Bladder microvascular endothelial cell (primary cell): ENCODE results near the gene PRRC1. TPM values are rescaled to one million over a fixed set of nuclear protein-coding genes. Genes with fewer than 3 reads are reported as not detected.

ENCODE experiments used
- total RNA-seq: library from RNA; depleted of rRNA; stranded (reverse); fragments of >200 nt; gene quantifications from 2 replicates; pipeline ENCODE4 v1.2.3, GENCODE V29; 2014

PRRC1 gene
- 28.8 and 82.9 TPM in 2 replicates for total RNA-seq

GRCh38 chr5:127517480-127518318, at the start of gene PRRC1:
Gene PRRC1 (plus strand): TSS chr5:127517640. CDS start chr5:127523480, 5,840 bp downstream.

Other genes starting within 250 kb of the PRRC1 start
- gene MEGF10, start 226.8 kb upstream of the PRRC1 start, total RNA-seq = 0.16 and 1.8 TPM in 2 replicates
- not detected in 2 replicates for gene CTXN3, start 131.4 kb downstream of the PRRC1 start, total RNA-seq
- gene CCDC192, start 185.8 kb downstream of the PRRC1 start, total RNA-seq = not detected in 2 replicates